Measurements from ENCODE around the gene PLEK. TPM values are rescaled to one million over a fixed set of nuclear protein-coding genes. Genes with fewer than 3 reads are reported as not detected.
A peak's percentile ranks its signal among the peaks of the same experiment; 100 is the strongest.

PLEK gene
- total and polyA plus RNA-seq, 2 of the 13 experiments (the other 11 are each of a cell fraction or from before 2014, with no cell fraction given), result not detected

- TF ChIP-seq, protein P1, sequence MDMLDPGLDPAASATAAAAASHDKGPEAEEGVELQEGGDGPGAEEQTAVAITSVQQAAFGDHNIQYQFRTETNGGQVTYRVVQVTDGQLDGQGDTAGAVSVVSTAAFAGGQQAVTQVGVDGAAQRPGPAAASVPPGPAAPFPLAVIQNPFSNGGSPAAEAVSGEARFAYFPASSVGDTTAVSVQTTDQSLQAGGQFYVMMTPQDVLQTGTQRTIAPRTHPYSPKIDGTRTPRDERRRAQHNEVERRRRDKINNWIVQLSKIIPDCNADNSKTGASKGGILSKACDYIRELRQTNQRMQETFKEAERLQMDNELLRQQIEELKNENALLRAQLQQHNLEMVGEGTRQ (IDR thresholded peaks at IDR 0.05; ENCODE audit: low read depth, low read length), result peak; percentile 57
- TF ChIP-seq, protein P1 (CRISPR knock-in tag; IDR thresholded peaks at IDR 0.05; ENCODE audit: borderline replicate concordance), result no peak; the same call in 1 of the 2 replicates
- TF ChIP-seq HOXD1 (CRISPR knock-in tag; IDR thresholded peaks at IDR 0.05) (no peak), ATF1 (CRISPR knock-in tag; IDR thresholded peaks at IDR 0.05) (peak; percentile 39; the same call in 1 of the 2 replicates), TGIF2 (CRISPR knock-in tag; IDR thresholded peaks at IDR 0.05) (no peak), ZNF496 (CRISPR knock-in tag; IDR thresholded peaks at IDR 0.05; ENCODE audit: insufficient replicate concordance) (no peak), ZHX2 (IDR thresholded peaks at IDR 0.05; ENCODE audit: low read depth) (no peak), ZHX2 (CRISPR knock-in tag; IDR thresholded peaks at IDR 0.05; ENCODE audit: borderline replicate concordance) (no peak), ZNF446 (CRISPR knock-in tag; IDR thresholded peaks at IDR 0.05) (no peak), CREM (IDR thresholded peaks at IDR 0.05) (peak; percentile 60; the same call in 1 of the 2 replicates), CREM (CRISPR knock-in tag; IDR thresholded peaks at IDR 0.05) (no peak), SRY (CRISPR knock-in tag; IDR thresholded peaks at IDR 0.05) (no peak), PAX8 (CRISPR knock-in tag; IDR thresholded peaks at IDR 0.05; ENCODE audit: borderline replicate concordance) (no peak), HOMEZ (CRISPR knock-in tag; IDR thresholded peaks at IDR 0.05; ENCODE audit: low read depth) (0 out of 2 replicates have a peak, but pooled peaks have one; percentile 32), WIZ (CRISPR knock-in tag; IDR thresholded peaks at IDR 0.05) (no peak), NFKB2 (CRISPR knock-in tag; IDR thresholded peaks at IDR 0.05; ENCODE audit: borderline replicate concordance) (no peak), ZNF749 (CRISPR knock-in tag; IDR thresholded peaks at IDR 0.05; ENCODE audit: borderline replicate concordance) (no peak), ATF7 (IDR thresholded peaks at IDR 0.05) (no peak), ATF7 (CRISPR knock-in tag; IDR thresholded peaks at IDR 0.05) (no peak), ZNF329 (CRISPR knock-in tag; IDR thresholded peaks at IDR 0.05; ENCODE audit: low read depth) (no peak), RBAK (CRISPR knock-in tag; IDR thresholded peaks at IDR 0.05) (no peak), SCMH1 (CRISPR knock-in tag; IDR thresholded peaks at IDR 0.05; ENCODE audit: borderline replicate concordance) (no peak), ZNF841 (CRISPR knock-in tag; IDR thresholded peaks at IDR 0.05; ENCODE audit: borderline replicate concordance) (no peak), SIN3B (IDR thresholded peaks at IDR 0.05; ENCODE audit: low read length) (no peak), ZNF792 (CRISPR knock-in tag; IDR thresholded peaks at IDR 0.05) (no peak)
Measured at GRCh38 chr2:68362069-68362468, 3.0 kb upstream of the PLEK start (continued).

All from HepG2 (cell line).